H1 (cell line): Measurements from ENCODE around the gene CLMP. TPM values are rescaled to one million over a fixed set of nuclear protein-coding genes. Genes with fewer than 3 reads are reported as not detected.

Source experiments
- HDAC2 ChIP-seq, 2 experiments: fragments of 300-600 bp in 1 of 2; sonication (generic) in 1 of 2; IDR thresholded peaks; 2 replicates each; pipeline ENCODE4 v1.6.1; 2011 to 2012; ENCODE audit warnings: low read depth in 2 of 2, low read length in 2 of 2, mild to moderate bottlenecking in 2 of 2, moderate library complexity in 2 of 2, borderline replicate concordance in 1 of 2, inconsistent platforms in 1 of 2
- PHF8 ChIP-seq: fragments of 200-600 bp; sonication (generic); conservative IDR thresholded peaks from 2 replicates; pipeline ENCODE4 v1.7.1; 2012; ENCODE audit warnings: low read depth, mild to moderate bottlenecking, inconsistent platforms, low read length, moderate library complexity
- POU5F1 ChIP-seq: IDR thresholded peaks from 2 replicates; pipeline ENCODE4 v1.6.1; 2011; ENCODE audit warnings: low read depth, mild to moderate bottlenecking, low read length, moderate library complexity
- TCF12 ChIP-seq: IDR thresholded peaks from 2 replicates; pipeline ENCODE4 v1.6.1; 2011; ENCODE audit warnings: low read depth, mild to moderate bottlenecking, low read length
- polyA plus RNA-seq, 7 experiments: library from polyadenylated mRNA; depleted of rRNA in 3 of 7; stranded (reverse) in 5 of 7; unstranded in 2 of 7; fragments of >200 nt in 5 of 7; fragments of 200-250 nt in 2 of 7; gene quantifications; 1 replicate in 5 of 7; 2 replicates in 1 of 7; 4 replicates in 1 of 7; pipeline versions ENCODE4 v1.2.1 to v1.2.3, GENCODE V29; 2011 to 2013; ENCODE audit warnings: missing spikeins in 2 of 7, mixed read lengths in 2 of 7
- total RNA-seq: library from RNA; stranded (reverse); fragmentation: NEBNext Ultra II Directional; extraction: Animal tissue kit (Norgen Biotek cat#: 25700); gene quantifications from 2 replicates; pipeline ENCODE4 v1.2.1, GENCODE V29; 2021
- TF ChIP-seq, protein P1 (sequence below): IDR thresholded peaks from 2 replicates; pipeline ENCODE4 v1.6.1; 2012; ENCODE audit warnings: low read length, inconsistent platforms

CLMP gene
- total and polyA plus RNA-seq, 2 of the 8 experiments (the other 6 are each of a cell fraction or from before 2014, with no cell fraction given), result 9.9 to 24.1 TPM

DNA sequence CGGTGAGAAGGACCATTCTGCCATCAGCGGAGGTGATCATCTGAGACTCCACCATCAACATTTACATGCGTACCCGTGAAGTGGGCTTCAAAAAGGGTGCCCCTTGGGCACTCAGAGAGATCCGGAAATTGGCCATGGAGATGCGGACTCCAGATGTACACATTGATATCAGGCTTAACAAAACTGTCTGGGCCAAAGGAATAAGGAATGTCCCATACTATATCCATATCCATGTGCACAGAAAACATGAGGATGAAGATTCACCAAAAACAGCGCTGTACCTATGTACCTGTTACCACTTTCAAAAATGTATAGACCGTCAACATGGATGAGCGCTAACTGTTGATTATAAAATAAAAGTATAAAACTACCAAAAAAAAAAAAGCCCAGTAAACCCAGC, 143.9 kb downstream of the CLMP start (continued):
- TF ChIP-seq PHF8 (no peak), HDAC2 (IDR thresholded peaks at IDR 0.05; ENCODE audit: borderline replicate concordance in 1 of 2, low read depth in 2 of 2, low read length in 2 of 2) (no peak), TCF12 (no peak), POU5F1 (no peak)
- TF ChIP-seq, protein P1, sequence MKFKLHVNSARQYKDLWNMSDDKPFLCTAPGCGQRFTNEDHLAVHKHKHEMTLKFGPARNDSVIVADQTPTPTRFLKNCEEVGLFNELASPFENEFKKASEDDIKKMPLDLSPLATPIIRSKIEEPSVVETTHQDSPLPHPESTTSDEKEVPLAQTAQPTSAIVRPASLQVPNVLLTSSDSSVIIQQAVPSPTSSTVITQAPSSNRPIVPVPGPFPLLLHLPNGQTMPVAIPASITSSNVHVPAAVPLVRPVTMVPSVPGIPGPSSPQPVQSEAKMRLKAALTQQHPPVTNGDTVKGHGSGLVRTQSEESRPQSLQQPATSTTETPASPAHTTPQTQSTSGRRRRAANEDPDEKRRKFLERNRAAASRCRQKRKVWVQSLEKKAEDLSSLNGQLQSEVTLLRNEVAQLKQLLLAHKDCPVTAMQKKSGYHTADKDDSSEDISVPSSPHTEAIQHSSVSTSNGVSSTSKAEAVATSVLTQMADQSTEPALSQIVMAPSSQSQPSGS, result no peak
- TF ChIP-seq, all 59 proteins: peak for 0
